Stimulated activated CD4-positive, alpha-beta T cell treated with anti-CD3 and anti-CD28 coated beads, Interleukin-1b, Interleukin-23, amount 100 ng/mL, for 1 hour (primary cell): Measurements from ENCODE around the gene LRRC4C.

ENCODE experiments used
- DNase-seq, 2 donors: peaks; one replicate each; pipeline ENCODE4 v3.0.0-alpha.2; 2020; ENCODE audit warnings: low read depth in 2 of 2

LRRC4C gene

GRCh38 chr11:41118521-41118920, 340.9 kb downstream of the LRRC4C start:
- no peak for DNase-seq

- no peak for DNase-seq
Measured at GRCh38 chr11:41116970-41117369, 342.5 kb downstream of the LRRC4C start.

GRCh38 chr11:41115066-41115465, 344.4 kb downstream of the LRRC4C start:
- DNase-seq, result no peak

GRCh38 chr11:41113160-41113559, 346.3 kb downstream of the LRRC4C start:
- no peak for DNase-seq

- no peak for DNase-seq
Measured at GRCh38 chr11:41110527-41110926, 348.9 kb downstream of the LRRC4C start.

- DNase-seq, result no peak
Measured at GRCh38 chr11:41102471-41102870, 357.0 kb downstream of the LRRC4C start.

- no peak for DNase-seq
Measured at GRCh38 chr11:41099654-41100053, 359.8 kb downstream of the LRRC4C start.

- no peak for DNase-seq
Measured at GRCh38 chr11:41085123-41085522, 374.3 kb downstream of the LRRC4C start.

GRCh38 chr11:41081756-41082285, 377.6 kb downstream of the LRRC4C start:
- no peak for DNase-seq

- no peak for DNase-seq
Measured at GRCh38 chr11:41074318-41074717, 385.1 kb downstream of the LRRC4C start.

- no peak for DNase-seq
Measured at GRCh38 chr11:41065432-41065831, 394.0 kb downstream of the LRRC4C start.

- DNase-seq, result no peak
Measured at GRCh38 chr11:41058138-41058537, 401.3 kb downstream of the LRRC4C start.

- DNase-seq, result no peak
Measured at GRCh38 chr11:41056892-41057569, 402.4 kb downstream of the LRRC4C start.

GRCh38 chr11:41053894-41054293, 405.6 kb downstream of the LRRC4C start:
- no peak for DNase-seq

GRCh38 chr11:41051919-41052635, 407.4 kb downstream of the LRRC4C start:
- DNase-seq, result no peak

GRCh38 chr11:41050791-41051190, 408.7 kb downstream of the LRRC4C start:
- DNase-seq, result no peak

GRCh38 chr11:41047229-41047628, 412.2 kb downstream of the LRRC4C start:
- DNase-seq, result no peak

- DNase-seq, result no peak
Measured at GRCh38 chr11:41045266-41045665, 414.2 kb downstream of the LRRC4C start.

GRCh38 chr11:41044747-41045146, 414.7 kb downstream of the LRRC4C start:
- DNase-seq, result no peak

GRCh38 chr11:41042688-41043087, 416.8 kb downstream of the LRRC4C start:
- no peak for DNase-seq

- DNase-seq, result no peak
Measured at GRCh38 chr11:41040474-41040873, 419.0 kb downstream of the LRRC4C start.

- no peak for DNase-seq
Measured at GRCh38 chr11:41039592-41039991, 419.9 kb downstream of the LRRC4C start.

- DNase-seq, result no peak
Measured at GRCh38 chr11:41031551-41032060, 427.8 kb downstream of the LRRC4C start.
